Measurements from ENCODE around the gene FAM216B.

GRCh38 chr13:42832341-42833096 is 51.1 kb downstream of the FAM216B start:
- TF ChIP-seq CTCF (IDR thresholded peaks at IDR 0.05; ENCODE audit: low read length) (no peak), EZH2 (IDR thresholded peaks at IDR 0.05; ENCODE audit: borderline replicate concordance, low read length) (no peak)

Measured in OCI-LY1 (cell line).